Left kidney (tissue), 2 donors: ENCODE data around the gene SOX1. TPM values are rescaled to one million over a fixed set of nuclear protein-coding genes. Genes with fewer than 3 reads are reported as not detected.

Experiments
- DNase-seq: peaks from one replicate; pipeline ENCODE4 v3.0.0-alpha.2; 2013
- polyA plus RNA-seq: library from polyadenylated mRNA; unstranded; fragments of 120-200 nt; gene quantifications from one replicate; pipeline ENCODE4 v1.2.1, GENCODE V29; 2013; ENCODE audit not compliant: insufficient read length

SOX1 gene
- polyA plus RNA-seq, 1 donor = not detected

DNA sequence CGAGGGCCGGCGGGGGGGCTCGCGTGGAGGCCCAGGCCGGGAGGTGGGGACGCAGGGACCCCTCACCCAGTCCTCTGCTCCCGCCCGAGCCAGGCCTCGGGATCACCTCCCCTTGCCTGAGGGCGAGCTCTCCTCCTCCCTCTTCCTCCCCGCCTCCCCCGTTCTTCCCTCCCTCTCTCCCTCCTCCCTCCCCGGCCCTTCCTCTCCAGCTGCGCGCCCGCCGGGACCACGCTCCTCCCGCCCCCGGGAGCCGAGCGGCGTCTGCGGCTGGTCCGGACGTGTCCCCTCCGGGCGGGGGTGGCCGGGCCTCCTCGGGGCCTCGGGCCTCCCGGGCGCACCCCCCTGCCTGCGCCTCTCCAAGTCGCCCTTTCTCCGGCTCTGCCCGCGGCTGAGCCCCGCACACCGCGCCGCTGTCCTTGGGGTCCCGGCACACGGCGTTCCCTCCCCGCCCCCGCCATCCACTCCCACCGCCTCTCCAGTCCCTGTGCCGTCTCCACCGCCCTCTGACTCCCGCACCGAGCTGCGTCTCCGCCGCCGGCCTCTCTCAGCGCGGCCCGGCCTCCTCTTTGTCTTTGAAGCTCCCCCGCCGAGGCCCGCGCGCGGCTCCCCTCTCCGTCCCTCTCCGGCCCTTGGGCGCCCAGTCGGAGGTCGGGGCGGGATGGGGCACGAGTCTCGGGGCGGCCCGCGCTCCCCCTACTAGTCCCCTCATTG lies 5.7 kb downstream of the SOX1 start:
- no peak for DNase-seq

DNA sequence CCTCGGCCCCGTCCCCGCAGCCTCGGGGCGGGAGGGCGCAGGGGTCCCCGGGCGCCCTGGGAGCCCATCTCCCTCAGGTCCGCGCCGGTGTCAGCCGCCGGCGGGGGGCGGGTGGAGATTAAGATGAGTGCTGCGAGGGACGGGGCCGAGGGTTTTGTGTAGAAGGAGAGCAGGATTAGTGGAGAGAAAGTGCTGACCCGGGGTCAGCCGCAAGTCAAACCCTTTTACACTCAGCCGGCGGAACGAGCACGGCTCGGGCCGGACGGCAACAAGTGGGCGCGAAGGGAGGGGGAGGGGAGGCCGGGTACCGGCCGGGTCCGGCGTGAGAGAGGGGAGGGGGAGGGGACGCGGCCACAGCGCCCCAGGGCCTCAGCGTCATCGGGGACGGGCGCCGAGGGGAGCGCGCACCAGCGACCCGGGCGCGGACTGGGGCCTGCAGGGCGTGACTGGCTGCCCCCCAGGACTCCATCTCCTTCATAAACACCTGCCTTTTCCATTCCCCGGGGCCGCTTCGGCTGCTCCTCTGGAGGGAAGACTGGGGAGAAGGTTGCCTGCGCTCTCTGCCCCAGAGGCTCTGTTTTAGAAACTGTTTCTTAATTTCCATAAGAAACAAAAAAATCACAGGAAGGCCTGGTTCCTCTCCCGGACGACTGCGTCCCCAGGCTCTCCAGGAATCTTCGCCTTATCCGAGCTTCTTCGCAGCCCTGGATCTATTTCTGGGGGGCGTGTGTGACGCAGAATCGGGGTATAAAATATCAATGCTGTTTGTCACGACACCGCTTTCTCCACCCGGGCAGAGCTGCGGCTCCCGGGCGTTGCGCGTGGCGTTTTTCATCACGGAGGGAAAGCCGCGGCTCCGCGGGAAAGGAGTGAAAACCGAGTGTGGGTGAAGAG lies 6.5 kb downstream of the SOX1 start:
- no peak for DNase-seq

DNA sequence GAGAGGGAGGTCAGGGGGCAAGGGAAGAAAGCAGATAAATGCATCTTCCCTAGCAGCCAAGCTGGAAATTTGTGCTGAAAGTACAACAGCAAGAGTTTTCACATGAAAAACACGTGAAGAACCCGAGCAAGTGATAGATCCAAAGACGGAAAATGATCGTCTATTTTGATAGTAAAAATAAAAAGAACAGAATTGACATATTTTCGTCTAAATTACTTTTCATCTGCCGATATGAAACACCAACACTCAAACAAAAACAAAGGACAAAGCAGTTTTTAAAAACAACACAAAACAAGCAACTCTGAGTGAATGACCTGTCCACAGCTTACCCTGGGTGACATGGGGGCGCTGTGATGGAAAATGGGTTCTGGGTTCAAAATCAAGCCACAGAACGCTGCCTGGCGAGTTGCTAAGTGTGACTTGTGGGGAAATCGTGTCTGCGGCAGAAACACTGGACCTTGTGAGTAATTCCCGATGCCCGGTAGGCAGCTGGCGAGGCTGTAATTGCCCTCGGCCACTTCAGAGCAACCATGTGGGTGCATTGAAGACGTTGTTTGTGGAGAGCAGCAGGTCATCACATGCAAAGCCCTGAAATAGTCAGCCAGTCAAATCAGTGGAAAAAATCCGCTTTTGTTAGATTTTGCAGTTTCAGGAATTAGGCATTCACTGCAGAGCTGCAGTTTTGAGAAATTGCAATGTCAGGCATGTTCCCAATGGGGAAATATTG lies 7.4 kb downstream of the SOX1 start:
- no peak for DNase-seq

DNA sequence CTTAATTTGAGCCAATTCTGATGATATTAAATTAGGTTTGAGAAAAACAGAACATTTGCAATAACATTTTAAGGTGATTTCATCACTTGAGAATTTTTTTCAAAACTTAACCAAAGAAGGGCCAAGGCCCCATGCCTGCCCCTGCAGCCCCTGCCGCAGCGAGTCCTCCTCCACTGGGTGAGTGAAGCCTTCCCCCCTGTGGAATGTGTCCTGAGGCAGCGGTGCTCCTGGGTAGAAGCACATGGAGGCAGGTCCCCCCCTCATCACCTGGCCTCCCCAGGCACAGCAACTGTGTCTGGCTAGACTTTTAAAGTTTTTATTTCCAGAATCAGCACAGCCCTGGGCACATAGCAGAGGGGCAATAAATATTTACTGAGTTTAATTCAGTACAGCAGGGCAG lies 10.8 kb downstream of the SOX1 start:
- DNase-seq = no peak

DNA sequence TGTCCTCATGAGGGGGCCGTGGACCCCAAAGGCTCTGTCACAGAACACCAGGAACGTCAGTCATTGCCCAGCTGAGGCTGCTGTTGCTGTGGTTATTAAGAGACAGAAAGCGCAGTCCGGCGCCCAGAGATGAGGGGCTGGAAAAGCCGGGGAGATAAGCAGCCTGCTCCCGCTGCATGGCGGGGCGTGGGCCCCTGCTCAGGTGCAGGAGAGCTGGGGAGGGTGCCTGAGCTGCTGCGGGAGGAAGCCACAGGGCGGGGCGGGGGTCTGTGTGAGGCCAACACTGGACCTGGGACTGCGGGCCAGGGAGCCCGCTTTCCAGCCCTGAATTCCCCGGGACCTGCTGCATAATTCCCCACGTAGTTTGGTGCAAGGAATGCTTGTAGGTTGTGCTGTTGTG lies 11.3 kb downstream of the SOX1 start:
- no peak for DNase-seq

DNA sequence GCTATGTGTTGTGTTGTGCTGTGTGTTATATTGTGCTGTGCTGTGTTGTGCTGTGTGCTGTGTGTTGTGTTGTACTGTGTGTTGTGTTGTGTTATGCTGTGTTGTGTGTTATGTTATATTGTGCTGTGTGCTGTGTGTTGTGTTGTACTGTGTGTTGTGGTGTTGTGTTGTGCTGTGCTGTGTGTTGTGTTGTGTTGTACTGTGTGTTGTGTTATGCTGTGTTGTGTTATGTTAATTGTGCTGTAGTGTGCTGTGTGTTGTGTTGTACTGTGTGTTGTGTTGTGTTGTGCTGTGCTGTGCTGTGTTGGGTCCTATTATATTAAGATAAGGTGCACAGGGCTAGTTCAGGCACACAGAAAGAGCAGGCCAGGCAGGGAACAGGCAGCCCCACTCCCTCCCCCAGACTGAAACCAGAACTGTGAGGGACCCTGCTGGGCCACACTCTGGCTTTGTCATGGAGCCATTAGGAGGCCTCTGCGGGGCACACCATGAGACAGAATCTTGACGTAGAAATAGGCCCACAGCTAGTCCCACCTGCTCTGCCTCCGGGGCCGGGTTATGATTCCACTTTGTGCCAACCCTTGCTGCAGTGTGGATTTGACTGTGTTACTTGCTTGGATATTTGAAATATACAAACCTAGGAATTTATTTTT lies 12.1 kb downstream of the SOX1 start:
- DNase-seq = no peak

DNA sequence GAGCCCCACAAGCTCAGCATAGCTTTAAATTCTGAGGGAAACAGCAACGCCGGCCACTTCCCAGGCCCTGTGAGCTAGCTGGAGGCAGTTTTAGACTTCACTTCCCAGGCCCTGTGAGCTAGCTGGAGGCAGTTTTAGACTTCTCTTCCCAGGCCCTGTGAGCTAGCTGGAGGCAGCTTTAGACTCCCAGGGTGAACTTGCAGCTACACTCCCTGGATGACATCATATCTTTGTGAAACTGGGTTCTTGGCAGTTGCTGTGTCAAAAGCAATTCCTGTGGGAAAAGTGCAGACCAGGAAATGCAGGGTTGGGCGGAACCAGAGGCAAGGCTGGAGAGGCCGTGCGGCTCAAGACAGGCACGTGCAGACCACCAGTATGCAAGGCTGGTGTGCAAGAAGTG lies 12.7 kb downstream of the SOX1 start:
- no peak for DNase-seq

DNA sequence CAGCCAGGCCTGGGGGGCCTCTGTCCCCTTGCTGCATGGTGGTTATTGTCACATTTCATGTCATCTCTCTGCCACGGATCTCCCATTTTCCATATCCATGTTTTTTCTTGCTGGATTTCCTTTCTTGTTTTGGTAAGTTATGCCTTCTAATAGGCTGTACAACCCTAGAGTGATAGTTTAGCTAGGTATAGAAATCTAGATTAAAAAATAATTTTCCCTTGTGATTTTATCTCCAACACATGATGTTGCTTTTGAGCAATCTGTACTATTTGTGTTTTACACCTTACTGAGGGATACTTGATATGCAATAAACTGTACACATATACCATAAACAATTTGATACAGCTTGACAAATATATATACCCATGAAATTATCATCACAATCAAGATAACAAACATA lies 17.0 kb downstream of the SOX1 start:
- DNase-seq = no peak

DNA sequence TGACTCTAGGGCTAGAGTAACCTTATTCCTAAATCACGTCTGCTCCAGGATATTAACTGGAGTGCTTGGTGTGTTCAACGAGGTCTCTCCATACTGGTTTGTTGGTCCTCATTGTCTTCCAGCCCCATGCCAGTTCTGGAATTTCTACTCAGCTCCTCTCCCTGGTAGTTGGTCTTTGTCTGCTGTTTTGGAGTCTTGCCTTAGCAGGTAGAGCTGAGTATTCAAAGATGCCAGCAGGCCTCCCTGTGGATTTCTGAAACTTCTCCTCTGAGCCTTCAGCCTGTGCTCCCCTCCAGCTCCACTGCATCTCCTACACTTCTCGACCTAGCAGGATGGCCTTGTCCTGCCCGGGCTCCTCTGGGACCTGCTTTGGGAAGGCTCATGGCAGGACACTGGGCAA lies 25.5 kb downstream of the SOX1 start:
- no peak for DNase-seq

DNA sequence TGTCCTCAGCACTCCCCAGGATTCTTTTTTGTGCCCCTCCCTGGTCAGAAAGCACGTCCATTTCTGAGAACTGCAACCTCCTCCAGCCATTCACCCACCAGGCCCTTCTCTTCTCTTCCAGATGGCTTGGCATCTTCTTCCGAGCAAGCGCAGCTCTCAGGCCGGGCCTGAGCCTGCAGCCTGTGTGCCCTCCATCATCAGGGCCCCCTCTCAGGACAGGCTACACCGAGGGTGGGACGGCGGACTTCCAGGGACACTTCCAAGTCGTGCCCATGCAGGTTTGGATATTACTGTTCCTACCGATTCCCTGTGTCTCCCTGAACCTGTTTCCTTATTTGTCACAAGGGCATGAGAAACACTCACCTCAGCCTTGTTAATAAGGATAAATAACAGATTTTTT lies 28.4 kb downstream of the SOX1 start:
- DNase-seq = no peak

DNA sequence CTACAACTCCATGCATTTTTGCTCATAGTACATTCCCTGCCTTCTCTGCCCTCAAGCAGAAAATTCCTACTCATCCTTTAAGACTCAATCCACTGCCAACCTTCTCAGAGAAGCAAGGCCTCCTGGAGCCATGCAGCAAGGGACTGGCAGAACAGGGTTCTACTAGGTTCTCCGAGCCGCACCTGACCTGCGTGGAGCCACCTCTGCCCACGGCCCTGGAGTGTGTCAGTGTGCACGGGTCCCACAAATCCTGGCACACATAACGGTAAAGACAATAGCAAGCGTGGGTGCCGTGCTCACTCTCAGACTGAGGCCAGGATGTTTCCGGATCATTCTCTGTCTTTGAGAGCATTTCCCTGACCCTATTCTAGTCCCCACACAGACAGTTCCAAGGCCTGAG lies 30.0 kb downstream of the SOX1 start:
- DNase-seq = no peak

DNA sequence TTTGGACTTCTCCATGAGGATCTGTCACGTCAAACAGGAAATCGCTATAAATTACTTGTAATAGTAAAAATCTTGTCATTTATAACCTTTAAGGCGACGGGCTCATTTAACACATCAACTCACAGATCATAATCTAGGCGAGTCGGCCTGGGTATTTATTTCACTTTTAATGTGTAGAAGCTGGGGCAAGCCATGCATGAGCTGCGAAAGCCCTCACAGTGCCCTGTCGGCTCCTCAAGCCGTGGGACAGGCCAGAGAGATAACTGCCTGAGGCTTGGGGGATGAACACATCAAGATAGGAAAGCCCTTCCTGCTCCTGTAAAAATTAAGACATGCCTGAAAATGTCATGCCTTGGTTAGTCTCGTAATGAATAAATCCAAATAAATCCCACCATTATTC lies 30.8 kb downstream of the SOX1 start:
- DNase-seq = no peak

DNA sequence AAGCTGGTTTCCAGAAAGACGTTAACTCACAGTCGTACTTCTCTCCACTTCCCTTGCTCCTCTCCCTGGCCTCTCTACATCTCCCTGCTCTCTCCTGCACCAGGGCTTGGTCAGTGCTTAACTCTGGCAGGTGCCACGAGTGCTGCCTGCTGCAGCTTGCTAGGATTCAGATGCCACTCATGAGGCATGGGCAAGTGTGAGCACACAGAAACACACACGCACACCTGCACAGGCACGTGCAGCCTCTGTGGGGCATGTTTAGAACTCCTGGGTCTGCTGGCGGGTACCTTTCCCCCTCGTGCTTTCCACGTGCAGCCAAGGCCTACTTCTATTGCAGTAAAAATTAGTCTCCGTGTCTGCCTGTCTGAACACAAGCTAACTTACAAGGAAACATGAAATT lies 31.8 kb downstream of the SOX1 start:
- DNase-seq = no peak

DNA sequence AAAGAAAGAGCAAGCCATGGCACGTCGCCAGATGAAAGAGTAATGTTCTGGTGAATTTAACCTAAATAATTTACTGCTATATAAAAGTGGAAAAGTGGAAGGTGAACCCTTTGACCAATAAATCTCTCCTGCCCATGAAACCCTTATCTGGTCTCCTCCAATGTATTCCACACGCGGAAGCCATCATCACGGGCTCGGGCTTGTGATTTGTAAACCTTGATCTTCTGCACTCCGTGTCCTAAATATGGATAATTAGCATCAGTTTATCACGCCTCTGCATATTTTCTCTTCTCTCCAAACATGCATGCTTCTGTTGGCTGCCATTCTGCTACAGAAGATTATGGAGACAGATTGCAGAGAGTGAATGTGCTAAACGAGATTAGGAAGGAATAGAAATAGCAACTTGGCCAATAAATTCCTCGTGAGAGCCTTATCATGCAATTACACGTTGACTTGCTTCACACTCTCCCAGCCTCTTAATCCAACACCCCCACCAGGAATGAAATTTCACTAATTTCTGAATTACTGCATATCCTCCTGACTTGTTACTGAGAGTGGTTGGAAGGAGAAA lies 34.5 kb downstream of the SOX1 start:
- DNase-seq = no peak

DNA sequence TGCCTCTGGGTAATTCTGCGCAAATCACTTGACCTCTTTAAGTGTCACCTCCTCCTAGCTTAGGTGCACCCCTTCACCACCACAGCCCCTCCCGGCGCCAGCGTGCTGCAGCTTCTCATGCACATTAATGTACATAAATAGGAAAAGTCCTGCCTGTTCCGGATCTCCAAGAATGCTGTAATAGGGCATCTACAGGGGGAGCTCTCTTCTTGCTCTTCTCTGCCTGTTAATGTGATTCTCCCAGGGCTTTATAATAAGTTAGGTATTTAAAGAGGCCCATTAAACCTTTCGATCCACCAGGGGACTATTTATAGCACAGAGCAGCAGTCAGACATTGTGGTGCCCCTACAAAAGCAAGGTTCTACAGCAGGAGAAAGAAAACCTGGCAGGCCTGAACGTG lies 35.3 kb downstream of the SOX1 start:
- no peak for DNase-seq

DNA sequence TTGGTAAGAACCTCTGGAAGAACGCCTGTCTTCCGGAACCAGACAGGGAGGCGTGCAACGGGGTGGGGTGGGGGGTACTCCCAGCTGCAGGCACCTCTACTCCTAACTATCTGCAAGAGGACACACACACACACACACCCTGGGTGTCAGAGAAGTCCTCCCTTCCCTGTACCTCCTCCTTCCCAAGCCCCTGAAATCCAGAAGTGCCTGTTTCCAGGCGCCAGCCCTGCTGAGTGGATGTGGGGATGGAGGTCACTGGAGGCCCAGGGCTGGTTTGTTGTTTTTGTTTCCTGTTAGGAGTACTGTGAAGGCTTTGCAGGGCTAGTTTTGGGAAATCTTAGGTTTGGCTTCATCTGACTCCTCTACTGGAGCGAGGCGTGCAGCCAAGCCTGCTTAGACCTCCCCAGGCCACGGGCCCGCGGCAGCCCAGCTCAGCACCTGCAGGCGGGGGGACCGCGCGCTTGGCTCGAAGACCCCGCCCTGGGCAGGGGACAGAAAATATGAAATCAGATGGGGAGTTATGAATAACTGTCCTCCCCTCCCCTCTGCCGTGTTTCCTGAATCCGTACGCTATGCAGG lies 36.4 kb downstream of the SOX1 start:
- no peak for DNase-seq

DNA sequence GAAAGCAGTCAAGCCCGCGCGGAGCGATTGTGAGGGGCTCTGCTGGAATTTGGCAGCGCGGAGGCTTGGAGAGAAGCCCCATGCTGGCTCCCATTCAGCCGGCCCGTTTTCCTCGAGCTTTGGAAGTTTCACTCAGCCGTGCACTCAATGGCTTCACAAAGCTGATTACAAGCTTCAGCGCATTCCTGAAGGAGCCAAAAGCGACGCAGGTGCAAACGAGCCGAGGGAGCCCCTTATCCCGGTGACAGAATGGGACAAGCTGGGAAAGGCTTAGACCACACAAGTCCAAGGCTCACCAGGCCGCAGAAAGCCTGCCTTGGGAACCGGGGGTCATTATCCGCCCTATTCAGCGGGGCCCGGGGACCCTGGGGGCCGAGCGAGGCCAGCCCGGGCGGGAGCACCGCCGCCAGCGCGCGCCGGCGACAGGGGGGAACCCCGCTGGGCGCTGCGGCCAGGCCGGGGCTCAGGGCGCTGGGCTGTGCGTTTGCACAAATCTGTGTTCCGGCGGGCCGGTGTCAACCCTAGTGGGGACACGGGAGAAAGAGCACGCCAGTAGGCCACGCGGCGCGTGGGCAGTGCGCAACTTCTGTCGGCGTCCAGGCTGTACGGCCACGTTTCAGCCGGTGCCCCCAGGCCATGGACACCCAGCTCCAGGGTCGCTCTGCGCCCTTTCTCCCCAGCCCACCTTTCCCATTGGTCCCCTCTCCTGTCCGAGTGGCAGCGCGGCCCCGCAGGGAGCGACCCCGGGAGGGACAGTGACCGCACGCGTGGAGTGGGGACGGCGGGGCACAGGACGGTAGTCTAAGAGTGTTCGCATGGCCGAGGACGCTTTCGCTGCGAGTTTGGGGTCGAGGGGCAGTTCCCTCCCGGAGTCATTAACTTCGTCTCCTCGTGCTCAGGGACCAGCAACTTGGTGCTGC lies 37.3 kb downstream of the SOX1 start:
- peak; percentile 32 for DNase-seq

DNA sequence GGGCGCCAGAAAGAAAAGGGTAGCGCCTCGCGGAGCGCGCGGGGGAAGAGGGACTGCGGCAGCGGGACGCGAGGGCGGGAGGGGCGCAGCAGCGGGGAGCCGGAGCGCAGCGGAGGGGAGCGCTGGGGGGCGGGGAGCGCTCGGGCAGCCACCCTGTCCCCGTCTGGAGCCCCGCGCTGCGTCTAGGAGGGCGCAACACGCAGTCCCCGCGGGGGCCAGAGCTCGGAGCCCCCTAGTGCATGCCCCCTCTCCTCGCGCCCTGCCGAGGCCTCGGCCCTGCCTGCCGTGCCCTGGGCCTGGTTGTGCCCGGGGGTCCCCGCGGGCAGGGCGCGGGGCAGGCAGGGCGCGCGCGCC lies 37.9 kb downstream of the SOX1 start:
- no peak for DNase-seq

DNA sequence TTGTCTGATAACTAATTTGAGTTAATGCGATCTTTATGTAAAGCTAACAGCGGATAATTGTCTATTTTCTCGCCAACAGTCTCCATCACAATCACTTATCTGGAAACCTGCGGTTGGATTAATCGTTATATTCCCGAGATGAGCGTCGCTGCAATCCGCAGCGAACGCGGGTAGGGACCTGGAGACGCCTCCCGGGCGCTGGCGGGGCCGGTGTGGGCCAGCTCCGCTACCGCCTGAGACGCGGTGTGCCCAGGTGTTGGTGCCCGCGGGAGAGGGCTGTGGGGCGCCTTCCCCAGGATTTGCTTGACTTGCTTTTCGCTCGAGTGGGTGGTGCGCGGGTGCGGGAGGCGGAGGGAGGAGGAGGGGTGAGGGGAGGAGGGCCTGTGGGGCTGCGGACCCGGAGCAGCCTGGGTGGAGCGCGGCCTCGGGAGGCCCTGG lies 38.3 kb downstream of the SOX1 start:
- no peak for DNase-seq

DNA sequence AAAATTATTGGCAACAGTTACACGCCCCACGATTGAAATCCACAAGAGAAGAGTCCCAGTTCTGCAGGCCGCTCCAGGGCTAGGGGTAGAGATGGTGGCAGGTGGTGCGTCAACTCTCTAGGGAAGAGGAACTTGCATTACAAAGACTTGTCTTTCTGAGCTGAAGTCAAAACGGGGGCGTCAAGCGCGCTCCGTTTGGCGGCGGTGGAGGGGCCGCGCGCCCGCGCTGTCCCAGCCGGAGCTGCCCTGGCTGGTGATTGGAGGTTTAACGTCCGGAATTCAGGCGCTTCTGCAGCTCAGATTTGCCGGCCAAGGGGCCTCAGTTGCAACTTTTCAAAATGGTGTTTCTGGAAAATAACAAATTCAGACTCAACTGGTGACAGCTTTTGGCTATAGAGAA lies 38.9 kb downstream of the SOX1 start:
- DNase-seq = no peak
